ENCODE measurements around the gene MYLK.

GRCh38 chr3:123831420-123831819, 52.7 kb downstream of the MYLK start:
- TF ChIP-seq, protein P1, sequence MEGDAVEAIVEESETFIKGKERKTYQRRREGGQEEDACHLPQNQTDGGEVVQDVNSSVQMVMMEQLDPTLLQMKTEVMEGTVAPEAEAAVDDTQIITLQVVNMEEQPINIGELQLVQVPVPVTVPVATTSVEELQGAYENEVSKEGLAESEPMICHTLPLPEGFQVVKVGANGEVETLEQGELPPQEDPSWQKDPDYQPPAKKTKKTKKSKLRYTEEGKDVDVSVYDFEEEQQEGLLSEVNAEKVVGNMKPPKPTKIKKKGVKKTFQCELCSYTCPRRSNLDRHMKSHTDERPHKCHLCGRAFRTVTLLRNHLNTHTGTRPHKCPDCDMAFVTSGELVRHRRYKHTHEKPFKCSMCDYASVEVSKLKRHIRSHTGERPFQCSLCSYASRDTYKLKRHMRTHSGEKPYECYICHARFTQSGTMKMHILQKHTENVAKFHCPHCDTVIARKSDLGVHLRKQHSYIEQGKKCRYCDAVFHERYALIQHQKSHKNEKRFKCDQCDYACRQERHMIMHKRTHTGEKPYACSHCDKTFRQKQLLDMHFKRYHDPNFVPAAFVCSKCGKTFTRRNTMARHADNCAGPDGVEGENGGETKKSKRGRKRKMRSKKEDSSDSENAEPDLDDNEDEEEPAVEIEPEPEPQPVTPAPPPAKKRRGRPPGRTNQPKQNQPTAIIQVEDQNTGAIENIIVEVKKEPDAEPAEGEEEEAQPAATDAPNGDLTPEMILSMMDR (optimal IDR thresholded peaks at IDR 0.05 in 1 of 3, IDR thresholded peaks at IDR 0.05 in 1 of 3, conservative IDR thresholded peaks at IDR 0.05 in 1 of 3; ENCODE audit: extremely low read depth in 1 of 3, insufficient read depth in 2 of 3, low read length in 3 of 3): no peak
- TF ChIP-seq EZH2 (IDR thresholded peaks at IDR 0.05; ENCODE audit: low read length): no peak

All from keratinocyte (primary cell).